ENCODE data around the gene FIGNL2.

The FIGNL2 gene

DNA sequence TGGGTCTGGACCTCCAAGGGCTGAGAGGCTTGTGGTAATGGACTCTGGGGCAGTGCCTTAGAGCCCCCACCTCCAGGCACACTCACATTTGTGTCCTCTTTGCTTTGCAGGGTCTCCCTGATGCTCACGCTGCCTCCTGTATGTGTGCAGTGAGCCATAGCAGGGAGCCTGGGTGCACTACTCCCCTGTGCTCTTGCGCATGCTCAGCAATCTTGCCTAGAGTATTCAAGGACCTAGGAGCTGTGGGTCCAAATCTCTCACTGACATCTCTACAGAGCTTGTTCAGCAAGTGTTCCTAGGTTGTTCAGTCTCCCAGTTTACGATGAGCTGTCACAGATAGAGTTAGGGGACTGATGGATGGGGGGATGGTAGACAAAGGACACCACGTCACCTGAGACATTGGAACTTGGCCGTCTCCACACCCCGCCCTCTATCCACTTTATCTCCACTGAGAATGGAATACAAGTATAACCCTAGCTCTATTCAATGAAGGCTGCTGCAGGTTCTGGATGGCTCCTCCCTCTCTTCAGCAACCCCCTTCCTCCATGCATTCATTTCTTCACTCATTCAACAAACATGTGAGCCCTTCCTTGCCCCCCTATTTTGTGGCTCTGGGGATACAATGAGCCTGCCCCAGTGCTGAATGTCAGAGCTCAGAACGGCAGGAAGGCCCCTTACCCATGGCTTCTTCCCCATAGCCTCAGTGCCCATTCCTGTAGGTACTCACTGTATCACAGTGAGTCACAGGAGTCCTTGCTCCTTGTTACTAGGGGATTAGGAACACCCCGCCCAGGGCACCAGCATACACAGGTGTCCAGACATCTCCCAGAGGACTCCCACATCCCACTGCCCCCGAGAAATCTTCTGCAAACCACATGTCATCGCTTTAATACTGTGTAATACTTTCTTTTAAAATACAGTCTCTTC, 31.2 kb downstream of the FIGNL2 start:
- TF ChIP-seq, protein P1, sequence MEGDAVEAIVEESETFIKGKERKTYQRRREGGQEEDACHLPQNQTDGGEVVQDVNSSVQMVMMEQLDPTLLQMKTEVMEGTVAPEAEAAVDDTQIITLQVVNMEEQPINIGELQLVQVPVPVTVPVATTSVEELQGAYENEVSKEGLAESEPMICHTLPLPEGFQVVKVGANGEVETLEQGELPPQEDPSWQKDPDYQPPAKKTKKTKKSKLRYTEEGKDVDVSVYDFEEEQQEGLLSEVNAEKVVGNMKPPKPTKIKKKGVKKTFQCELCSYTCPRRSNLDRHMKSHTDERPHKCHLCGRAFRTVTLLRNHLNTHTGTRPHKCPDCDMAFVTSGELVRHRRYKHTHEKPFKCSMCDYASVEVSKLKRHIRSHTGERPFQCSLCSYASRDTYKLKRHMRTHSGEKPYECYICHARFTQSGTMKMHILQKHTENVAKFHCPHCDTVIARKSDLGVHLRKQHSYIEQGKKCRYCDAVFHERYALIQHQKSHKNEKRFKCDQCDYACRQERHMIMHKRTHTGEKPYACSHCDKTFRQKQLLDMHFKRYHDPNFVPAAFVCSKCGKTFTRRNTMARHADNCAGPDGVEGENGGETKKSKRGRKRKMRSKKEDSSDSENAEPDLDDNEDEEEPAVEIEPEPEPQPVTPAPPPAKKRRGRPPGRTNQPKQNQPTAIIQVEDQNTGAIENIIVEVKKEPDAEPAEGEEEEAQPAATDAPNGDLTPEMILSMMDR (IDR thresholded peaks at IDR 0.05; ENCODE audit: extremely low read depth, missing control alignments) = no peak
- DNase-seq (ENCODE audit: low spot score) = no peak

GRCh38 chr12:51815571-51815970, 32.9 kb downstream of the FIGNL2 start:
- TF ChIP-seq, protein P1 (IDR thresholded peaks at IDR 0.05; ENCODE audit: extremely low read depth, missing control alignments) = no peak
- DNase-seq (ENCODE audit: low spot score) = no peak

- TF ChIP-seq, protein P1 (IDR thresholded peaks at IDR 0.05; ENCODE audit: extremely low read depth, missing control alignments) = peak; percentile 64
- peak; percentile 89 for DNase-seq (ENCODE audit: low spot score)
These were observed 34.0 kb downstream of the FIGNL2 start for GRCh38 chr12:51814311-51815088.

DNA sequence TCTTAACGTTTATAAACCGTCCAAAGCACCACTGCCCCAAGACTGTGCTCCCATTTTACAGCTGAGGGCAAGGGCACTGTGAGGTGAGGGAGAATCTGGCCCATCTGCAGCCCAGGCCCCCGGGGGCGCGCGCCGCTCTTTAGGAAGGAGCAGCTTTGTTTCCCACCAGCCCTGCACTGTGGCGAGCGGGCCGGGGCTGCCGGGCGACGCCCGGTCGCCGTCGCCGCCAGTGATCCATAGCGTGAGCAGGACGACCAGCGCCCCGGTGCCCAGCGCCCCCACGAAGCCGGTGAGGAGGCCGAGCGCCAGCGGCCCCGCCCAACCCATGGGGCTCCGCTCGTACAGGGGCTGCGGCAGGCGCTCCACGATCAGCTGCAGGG, 34.6 kb downstream of the FIGNL2 start:
- TF ChIP-seq, protein P1 (IDR thresholded peaks at IDR 0.05; ENCODE audit: extremely low read depth, missing control alignments) = no peak
- peak; percentile 49 for DNase-seq (ENCODE audit: low spot score)

DNA sequence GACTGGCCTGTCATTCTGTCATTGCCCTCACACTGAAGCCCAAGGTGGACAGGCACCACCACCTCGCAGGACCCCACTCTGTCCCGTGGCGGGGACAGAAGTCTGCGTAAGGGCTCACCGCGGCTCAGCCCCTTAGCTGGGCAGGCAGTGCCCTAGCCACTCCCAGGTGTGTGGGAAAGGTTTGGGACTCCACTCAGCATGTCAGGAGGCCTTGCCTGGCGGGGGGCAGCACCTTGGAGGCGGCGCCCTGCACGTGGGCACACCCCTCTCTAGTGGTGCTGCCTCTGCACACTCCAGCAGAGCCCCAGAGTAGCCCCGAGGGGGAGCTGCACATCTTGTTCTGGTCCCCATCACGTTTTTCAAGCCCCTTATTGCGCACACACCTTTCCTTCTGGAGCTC, 35.6 kb downstream of the FIGNL2 start:
- TF ChIP-seq, protein P1 (IDR thresholded peaks at IDR 0.05; ENCODE audit: extremely low read depth, missing control alignments) = no peak
- DNase-seq (ENCODE audit: low spot score) = no peak

DNA sequence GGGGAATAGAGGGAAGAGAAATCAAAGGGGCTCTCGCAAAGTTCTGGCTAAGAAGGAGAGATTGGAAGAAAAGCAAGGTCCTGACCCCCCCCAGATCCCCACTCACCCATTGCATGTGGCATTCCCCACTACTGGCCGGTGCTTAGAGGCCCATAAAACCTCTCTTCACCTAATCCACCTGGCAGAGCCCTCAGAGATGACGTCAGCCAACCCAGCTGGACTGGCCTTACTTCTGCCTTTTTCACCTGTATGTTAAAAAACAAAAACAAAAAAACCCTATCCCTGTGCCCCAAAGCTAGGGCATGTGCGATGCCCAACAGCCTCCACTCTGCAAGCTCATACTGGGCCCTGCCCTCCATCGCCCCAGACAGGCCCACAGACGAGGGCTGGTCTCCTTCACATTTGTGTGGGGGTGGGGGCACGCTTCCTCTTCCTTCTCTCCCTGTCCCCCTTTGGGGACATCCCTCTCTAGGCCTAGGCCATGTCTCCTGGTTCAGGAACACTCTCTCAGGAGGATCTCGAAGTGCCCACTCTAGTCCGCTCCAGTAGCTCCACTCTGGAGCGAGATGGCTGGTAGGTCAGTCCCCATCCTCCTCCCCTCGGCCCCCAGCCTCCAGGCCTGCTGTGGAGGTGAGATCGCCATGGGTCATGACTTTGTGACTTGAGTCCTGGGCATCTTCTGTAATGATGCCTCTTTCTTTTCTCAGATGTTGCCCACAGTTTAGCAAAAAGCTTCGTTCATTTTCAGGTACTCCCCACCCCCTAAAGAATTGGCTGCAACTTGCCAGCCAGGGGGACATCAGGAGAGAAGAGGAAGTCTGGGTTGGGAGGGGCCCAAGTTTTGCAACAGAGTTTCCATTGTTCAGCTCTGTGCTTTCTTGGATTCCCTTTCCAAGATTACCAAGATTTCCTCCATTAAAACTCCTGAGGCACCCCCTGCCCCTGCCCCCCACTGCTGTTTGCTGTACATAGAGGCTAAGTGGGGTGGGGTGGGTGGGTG, 37.0 kb downstream of the FIGNL2 start:
- TF ChIP-seq, protein P1 (IDR thresholded peaks at IDR 0.05; ENCODE audit: extremely low read depth, missing control alignments) = no peak
- DNase-seq (ENCODE audit: low spot score) = no peak

Data from GM20000 (cell line).